ENCODE results near the gene PPP1R13L. TPM values are rescaled to one million over a fixed set of nuclear protein-coding genes. Genes with fewer than 3 reads are reported as not detected.

Gene PPP1R13L
- total RNA-seq, 4 donors from 2014 or later, result 10.0 to 27.9 (median 17.1) TPM

GRCh38 chr19:45405435-45406225 is 761 bp upstream of the PPP1R13L start:
- H3K36me3 ChIP-seq, result peaks cover 0 to 16% (median 0%) of the 10 kb centered on the region in 3 donors
- peak overlapping the region; percentile 50 to 78 (median 68) for H3K4me3 ChIP-seq
- H3K4me1 ChIP-seq, result peaks cover 0 to 55% (median 16%) of the 10 kb centered on the region in 4 donors
- H3K27me3 ChIP-seq, result peaks cover 5 to 36% of the 10 kb centered on the region in 2 donors
- H3K9me3 ChIP-seq, result no peaks in the 10 kb centered on the region
- DNase-seq (ENCODE audit: low spot score in 2 of 2), result peak; percentile 71 to 81
- WGBS, 2 donors, result 0% methylated on average over 30 to 40 of the region's 48 CpGs
- peak overlapping the region; percentile 79 to 91 (median 88) for H3K27ac ChIP-seq
- no peak for TF ChIP-seq POLR2A (IDR thresholded peaks at IDR 0.05)
- TF ChIP-seq CTCF (IDR thresholded peaks at IDR 0.05), result no peak
- peak; percentile 62 for TF ChIP-seq EP300 (IDR thresholded peaks at IDR 0.05)

- peak overlapping the region in 3 of 4 donors; percentile 50 to 76 (median 59) for H3K4me3 ChIP-seq
- DNase-seq (ENCODE audit: low spot score in 2 of 2), result no peak
- peaks cover 0 to 8% (median 0%) of the 10 kb centered on the region in 3 donors for H3K36me3 ChIP-seq
- WGBS, 2 donors, result 18 to 23% methylated on average over 25 of the region's 25 CpGs
- no peaks in the 10 kb centered on the region for H3K9me3 ChIP-seq
- TF ChIP-seq CTCF (IDR thresholded peaks at IDR 0.05) (peak in 2 of 5 experiments; percentile 20 to 21), POLR2A (IDR thresholded peaks at IDR 0.05) (no peak)
- peaks cover 5 to 36% of the 10 kb centered on the region in 2 donors for H3K27me3 ChIP-seq
- peaks cover 0 to 56% (median 16%) of the 10 kb centered on the region in 4 donors for H3K4me1 ChIP-seq
- peak overlapping the region in 1 of 4 donors; percentile 90 for H3K27ac ChIP-seq
Observed at GRCh38 chr19:45403781-45404556, 900 bp downstream of the PPP1R13L start.

GRCh38 chr19:45403272-45403671 is 1.6 kb downstream of the PPP1R13L start:
- DNase-seq (ENCODE audit: low spot score in 2 of 2), result no peak
- Histone ChIP-seq H3K27me3 (peaks cover 5 to 36% of the 10 kb centered on the region in 2 donors), H3K4me1 (peaks cover 0 to 63% (median 20%) of the 10 kb centered on the region in 4 donors), H3K4me3 (no peak overlapping the region), H3K9me3 (no peaks in the 10 kb centered on the region), H3K36me3 (peaks cover 0 to 2% (median 0%) of the 10 kb centered on the region in 3 donors), H3K27ac (peak overlapping the region in 2 of 4 donors; percentile 14 to 25)
- TF ChIP-seq POLR2A (IDR thresholded peaks at IDR 0.05), result no peak
- no peak for TF ChIP-seq EP300 (IDR thresholded peaks at IDR 0.05)
- TF ChIP-seq CTCF (IDR thresholded peaks at IDR 0.05), result no peak
- 41 to 54% methylated on average over 4 of the region's 4 CpGs for WGBS, 2 donors

GRCh38 chr19:45402298-45403061 is 2.4 kb downstream of the PPP1R13L start:
- H3K36me3 ChIP-seq, result no peaks in the 10 kb centered on the region
- TF ChIP-seq POLR2A (IDR thresholded peaks at IDR 0.05), result no peak
- TF ChIP-seq EP300 (IDR thresholded peaks at IDR 0.05), result no peak
- peak in 4 of 5 experiments; percentile 25 to 44 (median 40) for TF ChIP-seq CTCF (IDR thresholded peaks at IDR 0.05)
- peaks cover 5 to 36% of the 10 kb centered on the region in 2 donors for H3K27me3 ChIP-seq
- no peak for DNase-seq (ENCODE audit: low spot score in 2 of 2)
- H3K4me3 ChIP-seq, result no peak overlapping the region
- whole genome bisulfite sequencing, 2 donors, result 17 to 40% methylated on average over 10 to 34 of the region's 40 CpGs
- peak overlapping the region in 2 of 4 donors; percentile 14 to 25 for H3K27ac ChIP-seq
- peaks cover 0 to 63% (median 22%) of the 10 kb centered on the region in 4 donors for H3K4me1 ChIP-seq
- H3K9me3 ChIP-seq, result no peaks in the 10 kb centered on the region
